ENCODE measurements around the gene HSPA1A.

GRCh38 chr6:31782126-31782855, 33.1 kb upstream of the HSPA1A start:
- no peak for TF ChIP-seq CTCF (IDR thresholded peaks at IDR 0.05)
- TF ChIP-seq SIN3A (IDR thresholded peaks at IDR 0.05; ENCODE audit: borderline replicate concordance, insufficient read depth, low read depth, low read length), result no peak
- no peak for TF ChIP-seq TCF7L2 (IDR thresholded peaks at IDR 0.05; ENCODE audit: low read depth, low read length)
- TF ChIP-seq POLR2AphosphoS5 (IDR thresholded peaks at IDR 0.05; ENCODE audit: low read depth, low read length), result no peak; the same call in 1 of the 2 replicates
- no peak for TF ChIP-seq REST (IDR thresholded peaks at IDR 0.05; ENCODE audit: insufficient read depth in 1 of 2, low read depth in 2 of 2, low read length in 1 of 2)
